Measurements from ENCODE around the gene KRTAP19-3. TPM values are rescaled to one million over a fixed set of nuclear protein-coding genes. Genes with fewer than 3 reads are reported as not detected.
"Not testable (repeated sequence)": the region's sequence is repeated elsewhere in the genome, so short reads cannot be mapped to it uniquely, and the experiment has no call there.

The KRTAP19-3 gene
- not detected for polyA plus RNA-seq (2013, experiment 1 of 4)
- not detected for polyA plus RNA-seq (2013, experiment 2 of 4)
- polyA plus RNA-seq (2013, experiment 3 of 4), result not detected
- polyA plus RNA-seq (2013, experiment 4 of 4), result not detected

GRCh38 chr21:30491963-30492428 is at the start of gene KRTAP19-3:
Gene KRTAP19-3 (minus strand): TSS chr21:30492013. CDS start chr21:30491957, 56 bp downstream.
- H3K4me1 ChIP-seq (ENCODE audit: control insufficient read depth, insufficient read depth, low read length), result no peaks in the 10 kb centered on the region
- no peaks in the 10 kb centered on the region for H3K27me3 ChIP-seq (ENCODE audit: control insufficient read depth, insufficient read depth, low read length, poor library complexity, severe bottlenecking)
- H3K36me3 ChIP-seq (ENCODE audit: control insufficient read depth, insufficient read depth, low read length), result no peaks in the 10 kb centered on the region
- no peak within 1 kb of the TSS for H3K4me3 ChIP-seq (ENCODE audit: insufficient read depth, low read depth, low read length)
- no peak within 1 kb of the TSS for H3K27ac ChIP-seq (ENCODE audit: insufficient read depth, low read depth, low read length, poor library complexity, severe bottlenecking)
- H3K9me3 ChIP-seq (ENCODE audit: control insufficient read depth, low read length), result no peaks in the 10 kb centered on the region
- 95% methylated on average over 2 of the region's 2 CpGs; no CpG with 5 or more reads in 1 of the 2 experiments for WGBS, 2 experiments

- H3K4me1 ChIP-seq (ENCODE audit: control insufficient read depth, insufficient read depth, low read length), result no peaks in the 10 kb centered on the region
- no peak overlapping the region for H3K4me3 ChIP-seq (ENCODE audit: insufficient read depth, low read depth, low read length)
- H3K27ac ChIP-seq (ENCODE audit: insufficient read depth, low read depth, low read length, poor library complexity, severe bottlenecking), result no peak overlapping the region
- no peaks in the 10 kb centered on the region for H3K27me3 ChIP-seq (ENCODE audit: control insufficient read depth, insufficient read depth, low read length, poor library complexity, severe bottlenecking)
- H3K36me3 ChIP-seq (ENCODE audit: control insufficient read depth, insufficient read depth, low read length), result no peaks in the 10 kb centered on the region
- H3K9me3 ChIP-seq (ENCODE audit: control insufficient read depth, low read length), result peaks cover 2% of the 10 kb centered on the region
- WGBS, 2 experiments, result 86 to 97% methylated on average over 1 of the region's 1 CpG
These were observed 27.1 kb upstream of the KRTAP19-3 start for GRCh38 chr21:30518876-30519275.

- 93 to 97% methylated on average over 1 of the region's 1 CpG for WGBS, 2 experiments
- H3K4me1 ChIP-seq (ENCODE audit: control insufficient read depth, insufficient read depth, low read length), result no peaks in the 10 kb centered on the region
- H3K4me3 ChIP-seq (ENCODE audit: insufficient read depth, low read depth, low read length), result no peak overlapping the region
- no peaks in the 10 kb centered on the region for H3K36me3 ChIP-seq (ENCODE audit: control insufficient read depth, insufficient read depth, low read length)
- no peak overlapping the region for H3K27ac ChIP-seq (ENCODE audit: insufficient read depth, low read depth, low read length, poor library complexity, severe bottlenecking)
- peaks cover 2% of the 10 kb centered on the region for H3K9me3 ChIP-seq (ENCODE audit: control insufficient read depth, low read length)
- no peaks in the 10 kb centered on the region for H3K27me3 ChIP-seq (ENCODE audit: control insufficient read depth, insufficient read depth, low read length, poor library complexity, severe bottlenecking)
These were observed 23.9 kb upstream of the KRTAP19-3 start for GRCh38 chr21:30515681-30516080.

GRCh38 chr21:30505621-30506205 is 13.9 kb upstream of the KRTAP19-3 start:
- H3K36me3 ChIP-seq (ENCODE audit: control insufficient read depth, insufficient read depth, low read length); H3K9me3 ChIP-seq (ENCODE audit: control insufficient read depth, low read length); H3K4me1 ChIP-seq (ENCODE audit: control insufficient read depth, insufficient read depth, low read length); H3K4me3 ChIP-seq (ENCODE audit: insufficient read depth, low read depth, low read length); H3K27ac ChIP-seq (ENCODE audit: insufficient read depth, low read depth, low read length, poor library complexity, severe bottlenecking); H3K27me3 ChIP-seq (ENCODE audit: control insufficient read depth, insufficient read depth, low read length, poor library complexity, severe bottlenecking): not testable (repeated sequence)
- 24 to 28% methylated on average over 4 of the region's 4 CpGs for WGBS, 2 experiments

- 92 to 99% methylated on average over 5 of the region's 6 CpGs for WGBS, 2 experiments
- Histone ChIP-seq H3K36me3 (ENCODE audit: control insufficient read depth, insufficient read depth, low read length) (no peaks in the 10 kb centered on the region), H3K9me3 (ENCODE audit: control insufficient read depth, low read length) (no peaks in the 10 kb centered on the region), H3K4me1 (ENCODE audit: control insufficient read depth, insufficient read depth, low read length) (no peaks in the 10 kb centered on the region), H3K27me3 (ENCODE audit: control insufficient read depth, insufficient read depth, low read length, poor library complexity, severe bottlenecking) (no peaks in the 10 kb centered on the region), H3K27ac (ENCODE audit: insufficient read depth, low read depth, low read length, poor library complexity, severe bottlenecking) (no peak within 1 kb of the TSS), H3K4me3 (ENCODE audit: insufficient read depth, low read depth, low read length) (no peak within 1 kb of the TSS)
These were observed 10.2 kb upstream of the KRTAP19-3 start, which contains the start of gene KRTAP19-5 for GRCh38 chr21:30502041-30502440. Gene KRTAP19-5 (minus strand): TSS chr21:30502141. CDS start chr21:30502090, 51 bp downstream.

- no peaks in the 10 kb centered on the region for H3K4me1 ChIP-seq (ENCODE audit: control insufficient read depth, insufficient read depth, low read length)
- no peak within 1 kb of the TSS for H3K27ac ChIP-seq (ENCODE audit: insufficient read depth, low read depth, low read length, poor library complexity, severe bottlenecking)
- 78 to 95% methylated on average over 2 to 3 of the region's 4 CpGs for WGBS, 2 experiments
- no peak within 1 kb of the TSS for H3K4me3 ChIP-seq (ENCODE audit: insufficient read depth, low read depth, low read length)
- no peaks in the 10 kb centered on the region for H3K9me3 ChIP-seq (ENCODE audit: control insufficient read depth, low read length)
- H3K27me3 ChIP-seq (ENCODE audit: control insufficient read depth, insufficient read depth, low read length, poor library complexity, severe bottlenecking), result no peaks in the 10 kb centered on the region
- no peaks in the 10 kb centered on the region for H3K36me3 ChIP-seq (ENCODE audit: control insufficient read depth, insufficient read depth, low read length)
These were observed 5.3 kb upstream of the KRTAP19-3 start, which contains the start of gene KRTAP19-4 for GRCh38 chr21:30497065-30497464. Gene KRTAP19-4 (minus strand): TSS chr21:30497165. CDS start chr21:30497110, 55 bp downstream.

GRCh38 chr21:30487336-30487735 is 4.5 kb downstream of the KRTAP19-3 start, which contains the start of gene KRTAP19-2:
Gene KRTAP19-2 (minus strand): TSS chr21:30487436. CDS start chr21:30487348, 88 bp downstream.
- Histone ChIP-seq H3K4me3 (ENCODE audit: insufficient read depth, low read depth, low read length) (no peak within 1 kb of the TSS), H3K27ac (ENCODE audit: insufficient read depth, low read depth, low read length, poor library complexity, severe bottlenecking) (no peak within 1 kb of the TSS), H3K27me3 (ENCODE audit: control insufficient read depth, insufficient read depth, low read length, poor library complexity, severe bottlenecking) (no peaks in the 10 kb centered on the region), H3K9me3 (ENCODE audit: control insufficient read depth, low read length) (no peaks in the 10 kb centered on the region), H3K36me3 (ENCODE audit: control insufficient read depth, insufficient read depth, low read length) (no peaks in the 10 kb centered on the region), H3K4me1 (ENCODE audit: control insufficient read depth, insufficient read depth, low read length) (no peaks in the 10 kb centered on the region)
- 88 to 98% methylated on average over 2 of the region's 2 CpGs for WGBS, 2 experiments

GRCh38 chr21:30486180-30486579 is 5.6 kb downstream of the KRTAP19-3 start:
- no peak overlapping the region for H3K27ac ChIP-seq (ENCODE audit: insufficient read depth, low read depth, low read length, poor library complexity, severe bottlenecking)
- no peaks in the 10 kb centered on the region for H3K4me1 ChIP-seq (ENCODE audit: control insufficient read depth, insufficient read depth, low read length)
- H3K36me3 ChIP-seq (ENCODE audit: control insufficient read depth, insufficient read depth, low read length), result no peaks in the 10 kb centered on the region
- H3K9me3 ChIP-seq (ENCODE audit: control insufficient read depth, low read length), result no peaks in the 10 kb centered on the region
- no peak overlapping the region for H3K4me3 ChIP-seq (ENCODE audit: insufficient read depth, low read depth, low read length)
- H3K27me3 ChIP-seq (ENCODE audit: control insufficient read depth, insufficient read depth, low read length, poor library complexity, severe bottlenecking), result no peaks in the 10 kb centered on the region
- WGBS, 2 experiments, result 87 to 93% methylated on average over 2 of the region's 2 CpGs

- H3K27ac ChIP-seq (ENCODE audit: insufficient read depth, low read depth, low read length, poor library complexity, severe bottlenecking), result no peak overlapping the region
- no peaks in the 10 kb centered on the region for H3K36me3 ChIP-seq (ENCODE audit: control insufficient read depth, insufficient read depth, low read length)
- H3K4me3 ChIP-seq (ENCODE audit: insufficient read depth, low read depth, low read length), result no peak overlapping the region
- no peaks in the 10 kb centered on the region for H3K27me3 ChIP-seq (ENCODE audit: control insufficient read depth, insufficient read depth, low read length, poor library complexity, severe bottlenecking)
- no peaks in the 10 kb centered on the region for H3K9me3 ChIP-seq (ENCODE audit: control insufficient read depth, low read length)
- WGBS, 2 experiments, result 46 to 58% methylated on average over 1 to 2 of the region's 2 CpGs
- H3K4me1 ChIP-seq (ENCODE audit: control insufficient read depth, insufficient read depth, low read length), result no peaks in the 10 kb centered on the region
These were observed 9.7 kb downstream of the KRTAP19-3 start for GRCh38 chr21:30482130-30482529.

GRCh38 chr21:30480145-30480544 is 11.7 kb downstream of the KRTAP19-3 start, which contains the start of gene KRTAP19-1:
Gene KRTAP19-1 (minus strand): TSS chr21:30480367. CDS start chr21:30480317, 50 bp downstream.
- no peaks in the 10 kb centered on the region for H3K4me1 ChIP-seq (ENCODE audit: control insufficient read depth, insufficient read depth, low read length)
- H3K9me3 ChIP-seq (ENCODE audit: control insufficient read depth, low read length), result no peaks in the 10 kb centered on the region
- H3K36me3 ChIP-seq (ENCODE audit: control insufficient read depth, insufficient read depth, low read length), result no peaks in the 10 kb centered on the region
- no peak within 1 kb of the TSS for H3K27ac ChIP-seq (ENCODE audit: insufficient read depth, low read depth, low read length, poor library complexity, severe bottlenecking)
- H3K27me3 ChIP-seq (ENCODE audit: control insufficient read depth, insufficient read depth, low read length, poor library complexity, severe bottlenecking), result no peaks in the 10 kb centered on the region
- H3K4me3 ChIP-seq (ENCODE audit: insufficient read depth, low read depth, low read length), result no peak within 1 kb of the TSS
- 93 to 95% methylated on average over 7 of the region's 7 CpGs for WGBS, 2 experiments

Measured in ectodermal cell (in vitro differentiated cells).